ENCODE measurements around the gene RAPSN.

- TF ChIP-seq EZH2 (IDR thresholded peaks at IDR 0.05) (no peak), POLR2AphosphoS5 (IDR thresholded peaks at IDR 0.05; ENCODE audit: borderline replicate concordance, low read depth, low read length) (no peak)
These were observed 10.2 kb downstream of the RAPSN start for GRCh38 chr11:47438721-47439120.
